ENCODE measurements around the gene HDAC4. TPM values are rescaled to one million over a fixed set of nuclear protein-coding genes. Genes with fewer than 3 reads are reported as not detected.
A peak's percentile ranks its signal among the peaks of the same experiment; 100 is the strongest.

The HDAC4 gene
- total RNA-seq, 1 donor: 28.3 TPM

DNA sequence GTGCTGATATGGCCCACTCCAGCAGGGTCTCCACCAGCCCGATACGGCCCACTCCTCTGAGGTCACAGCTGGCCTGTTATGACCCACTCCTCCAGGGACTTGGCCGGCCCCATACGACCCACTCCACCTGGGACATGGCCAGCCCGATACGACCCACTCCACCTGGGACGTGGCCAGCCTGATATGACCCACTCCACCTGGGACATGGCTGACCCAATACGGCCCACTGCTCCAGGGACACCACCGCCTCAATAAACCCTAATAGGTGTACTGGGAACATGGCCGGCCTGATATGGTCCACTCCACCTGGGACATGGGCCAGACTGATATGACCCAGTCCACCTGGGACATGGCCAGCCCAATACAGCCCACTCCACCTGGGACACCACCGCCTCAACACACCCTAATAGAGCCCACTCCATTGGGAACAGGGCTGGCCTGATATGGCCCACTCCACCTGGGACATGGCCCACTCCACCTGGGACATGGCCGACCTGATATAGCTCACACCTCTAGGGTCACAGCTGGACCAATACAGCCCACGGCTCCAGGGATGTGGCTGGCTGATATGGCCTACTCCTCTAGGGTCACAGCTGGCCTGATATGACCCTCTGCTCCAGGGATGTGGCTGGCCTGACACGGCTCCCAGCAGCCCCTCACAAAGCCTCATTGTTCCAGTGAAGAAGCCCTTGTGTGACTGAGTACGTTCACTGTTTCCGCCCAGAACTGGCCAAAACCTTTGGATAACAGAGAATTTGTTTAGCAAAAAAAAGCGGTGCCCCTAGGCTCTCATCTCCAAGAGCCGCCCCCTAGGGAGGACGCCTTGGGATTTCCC is 245.6 kb downstream of the HDAC4 start:
- TF ChIP-seq, protein P1, sequence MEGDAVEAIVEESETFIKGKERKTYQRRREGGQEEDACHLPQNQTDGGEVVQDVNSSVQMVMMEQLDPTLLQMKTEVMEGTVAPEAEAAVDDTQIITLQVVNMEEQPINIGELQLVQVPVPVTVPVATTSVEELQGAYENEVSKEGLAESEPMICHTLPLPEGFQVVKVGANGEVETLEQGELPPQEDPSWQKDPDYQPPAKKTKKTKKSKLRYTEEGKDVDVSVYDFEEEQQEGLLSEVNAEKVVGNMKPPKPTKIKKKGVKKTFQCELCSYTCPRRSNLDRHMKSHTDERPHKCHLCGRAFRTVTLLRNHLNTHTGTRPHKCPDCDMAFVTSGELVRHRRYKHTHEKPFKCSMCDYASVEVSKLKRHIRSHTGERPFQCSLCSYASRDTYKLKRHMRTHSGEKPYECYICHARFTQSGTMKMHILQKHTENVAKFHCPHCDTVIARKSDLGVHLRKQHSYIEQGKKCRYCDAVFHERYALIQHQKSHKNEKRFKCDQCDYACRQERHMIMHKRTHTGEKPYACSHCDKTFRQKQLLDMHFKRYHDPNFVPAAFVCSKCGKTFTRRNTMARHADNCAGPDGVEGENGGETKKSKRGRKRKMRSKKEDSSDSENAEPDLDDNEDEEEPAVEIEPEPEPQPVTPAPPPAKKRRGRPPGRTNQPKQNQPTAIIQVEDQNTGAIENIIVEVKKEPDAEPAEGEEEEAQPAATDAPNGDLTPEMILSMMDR (IDR thresholded peaks at IDR 0.05; ENCODE audit: insufficient read depth, low read length): no peak
- no peak for DNase-seq (ENCODE audit: low read depth)
- H3K4me3 ChIP-seq (ENCODE audit: low read depth, low read length): no peak overlapping the region

DNA sequence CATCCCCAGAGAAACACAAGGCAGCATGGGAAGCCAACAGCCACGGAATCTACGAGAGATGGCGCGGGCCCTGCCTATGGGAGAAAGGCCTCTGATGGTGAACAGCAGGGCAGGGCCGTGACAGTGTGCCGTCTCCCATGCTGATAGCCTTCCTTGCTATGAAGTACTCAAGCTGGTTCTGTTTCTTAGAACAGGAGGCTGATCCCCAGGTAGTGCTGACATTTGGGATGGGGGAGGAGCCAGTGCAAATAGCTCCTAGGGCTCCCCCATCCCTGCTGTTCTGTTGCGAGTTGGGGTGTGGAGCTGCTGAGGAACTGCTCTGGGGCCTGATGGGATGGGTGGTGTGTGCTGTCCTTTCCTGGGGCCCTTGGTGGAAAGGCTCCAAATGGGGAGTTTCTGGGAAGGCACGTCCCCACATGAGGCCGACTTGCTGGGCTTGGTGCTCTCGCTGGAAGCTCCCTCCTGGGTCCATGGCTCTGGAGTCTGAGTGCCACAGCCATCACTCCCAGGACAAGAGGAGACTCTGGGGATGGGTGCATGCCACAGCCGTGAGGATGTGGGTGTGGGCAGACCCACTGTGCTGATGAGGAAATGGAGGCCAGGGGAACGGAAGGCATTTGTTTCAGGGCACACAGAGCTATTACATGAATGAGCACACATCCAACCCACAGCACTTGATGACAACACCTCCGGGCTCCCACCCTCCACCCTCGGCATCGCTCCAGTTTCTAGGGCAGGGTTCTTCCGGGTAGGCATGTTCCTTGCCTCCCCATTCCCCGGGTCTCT is 246.8 kb downstream of the HDAC4 start:
- no peak overlapping the region for H3K4me3 ChIP-seq (ENCODE audit: low read depth, low read length)
- DNase-seq (ENCODE audit: low read depth): no peak
- TF ChIP-seq, protein P1 (IDR thresholded peaks at IDR 0.05; ENCODE audit: insufficient read depth, low read length): no peak

DNA sequence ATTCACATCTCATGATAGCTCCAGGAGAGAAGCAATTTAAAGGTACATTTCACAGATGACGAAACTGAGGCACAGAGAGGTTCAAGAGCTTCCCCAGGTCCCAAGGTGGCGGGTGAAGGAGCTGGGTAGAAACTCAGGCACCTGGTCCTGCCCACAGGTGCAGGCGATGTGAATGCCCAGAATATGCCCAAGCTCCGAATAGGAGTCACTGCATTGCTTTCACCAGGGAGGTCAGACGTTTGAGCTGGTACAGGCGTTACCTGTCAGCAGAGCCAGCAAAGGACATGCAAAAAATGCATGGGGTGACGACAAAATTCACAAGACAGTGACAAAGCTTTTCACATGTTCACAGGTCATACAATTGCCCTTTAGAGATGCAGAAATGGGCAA is 247.9 kb downstream of the HDAC4 start:
- no peak for DNase-seq (ENCODE audit: low read depth)
- TF ChIP-seq, protein P1 (IDR thresholded peaks at IDR 0.05; ENCODE audit: insufficient read depth, low read length): no peak

DNA sequence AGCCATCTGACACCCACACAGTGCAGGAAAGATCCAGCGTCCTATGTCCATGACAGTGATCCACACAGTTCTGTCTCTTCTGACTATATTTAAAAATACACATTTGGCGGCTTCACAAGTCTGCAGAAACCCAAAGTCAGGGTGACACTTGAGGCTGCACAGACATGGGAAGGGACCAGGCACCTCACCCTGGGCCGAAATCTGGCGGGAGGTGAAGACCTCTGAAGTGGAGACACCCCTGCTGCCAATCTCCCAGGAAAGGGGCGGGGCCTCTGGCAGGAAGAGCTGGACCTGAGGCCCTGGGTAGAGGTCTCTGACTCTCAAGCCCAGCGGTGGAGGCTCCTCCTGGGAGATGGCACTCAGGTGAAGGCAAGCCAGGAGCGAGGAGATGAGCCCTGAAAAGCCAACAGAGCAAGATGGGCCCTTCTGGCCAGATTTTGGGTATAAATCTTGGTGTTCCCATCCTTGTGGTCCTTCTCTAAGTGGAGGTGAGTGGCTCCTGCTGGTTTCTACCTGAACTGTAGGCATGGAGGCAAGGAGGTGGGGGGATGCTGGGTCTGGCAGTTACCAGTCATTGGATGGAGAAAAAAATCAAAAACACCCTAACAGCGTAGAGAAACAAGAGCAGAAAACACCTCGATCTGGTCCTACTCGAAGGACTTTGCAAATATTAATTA is 248.4 kb downstream of the HDAC4 start:
- no peak overlapping the region for H3K4me3 ChIP-seq (ENCODE audit: low read depth, low read length)
- DNase-seq (ENCODE audit: low read depth): no peak
- TF ChIP-seq, protein P1 (IDR thresholded peaks at IDR 0.05; ENCODE audit: insufficient read depth, low read length): no peak

More for the DNA sequence above, 247.9 kb downstream of the HDAC4 start:
- no peak overlapping the region for H3K4me3 ChIP-seq (ENCODE audit: low read depth, low read length)

DNA sequence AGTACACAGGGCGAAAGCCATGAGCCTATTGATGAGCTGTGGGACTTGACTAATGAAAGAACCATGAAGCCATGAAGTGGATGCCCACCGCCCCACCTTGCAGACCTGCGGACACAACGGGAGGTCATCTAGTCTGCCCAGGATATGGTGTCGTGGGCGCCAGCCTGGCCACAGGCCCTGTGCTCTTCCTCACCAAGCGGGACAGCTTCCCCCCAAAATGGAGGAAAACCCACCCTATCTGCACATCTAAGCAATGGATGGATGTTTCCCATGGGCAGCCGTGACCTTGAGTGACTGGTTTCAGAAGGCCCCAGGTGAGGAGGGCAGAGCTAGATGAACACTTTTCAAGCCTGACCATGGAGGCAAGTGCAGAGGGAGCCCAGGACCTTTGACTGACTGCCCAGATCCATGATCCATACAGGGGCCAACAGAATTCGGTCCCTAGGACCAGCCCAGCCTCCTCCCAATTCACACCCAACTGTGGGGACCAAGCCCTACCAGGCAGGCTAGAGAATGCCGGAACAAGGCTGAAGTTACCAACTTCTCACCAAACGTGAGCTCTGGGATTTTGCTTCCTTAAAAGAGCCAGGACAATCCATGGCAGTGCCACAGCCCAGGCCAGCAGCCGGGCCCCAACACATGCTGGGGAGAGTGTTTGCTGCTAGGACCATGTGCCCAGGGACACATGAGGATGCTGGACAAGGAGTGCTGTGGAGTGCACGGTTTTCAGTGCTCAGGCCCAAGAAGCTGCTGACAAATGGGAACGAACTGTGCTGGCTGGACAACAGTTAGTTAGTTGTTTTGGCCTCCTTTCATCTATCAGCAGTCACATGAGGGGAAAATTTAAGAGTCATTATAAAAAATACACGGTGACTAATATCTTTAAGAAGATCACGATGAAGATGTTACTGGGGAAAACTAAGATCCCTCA is 249.4 kb downstream of the HDAC4 start:
- H3K4me3 ChIP-seq (ENCODE audit: low read depth, low read length): no peak overlapping the region
- TF ChIP-seq, protein P1 (IDR thresholded peaks at IDR 0.05; ENCODE audit: insufficient read depth, low read length): no peak
- DNase-seq (ENCODE audit: low read depth): peak; percentile 21

All from fibroblast of the aortic adventitia (primary cell).